ENCODE measurements around the gene USP2. TPM values are rescaled to one million over a fixed set of nuclear protein-coding genes. Genes with fewer than 3 reads are reported as not detected.

USP2 gene
- total and polyA plus RNA-seq, 4 donors = 1.7 to 6.5 (median 3.5) TPM

GRCh38 chr11:119418759-119419158 is 37.3 kb upstream of the USP2 start:
- H3K36me3 ChIP-seq (ENCODE audit: control insufficient read depth in 4 of 4, insufficient read depth in 4 of 4, low read length in 4 of 4) = no peaks in the 10 kb centered on the region
- TF ChIP-seq, protein P1, sequence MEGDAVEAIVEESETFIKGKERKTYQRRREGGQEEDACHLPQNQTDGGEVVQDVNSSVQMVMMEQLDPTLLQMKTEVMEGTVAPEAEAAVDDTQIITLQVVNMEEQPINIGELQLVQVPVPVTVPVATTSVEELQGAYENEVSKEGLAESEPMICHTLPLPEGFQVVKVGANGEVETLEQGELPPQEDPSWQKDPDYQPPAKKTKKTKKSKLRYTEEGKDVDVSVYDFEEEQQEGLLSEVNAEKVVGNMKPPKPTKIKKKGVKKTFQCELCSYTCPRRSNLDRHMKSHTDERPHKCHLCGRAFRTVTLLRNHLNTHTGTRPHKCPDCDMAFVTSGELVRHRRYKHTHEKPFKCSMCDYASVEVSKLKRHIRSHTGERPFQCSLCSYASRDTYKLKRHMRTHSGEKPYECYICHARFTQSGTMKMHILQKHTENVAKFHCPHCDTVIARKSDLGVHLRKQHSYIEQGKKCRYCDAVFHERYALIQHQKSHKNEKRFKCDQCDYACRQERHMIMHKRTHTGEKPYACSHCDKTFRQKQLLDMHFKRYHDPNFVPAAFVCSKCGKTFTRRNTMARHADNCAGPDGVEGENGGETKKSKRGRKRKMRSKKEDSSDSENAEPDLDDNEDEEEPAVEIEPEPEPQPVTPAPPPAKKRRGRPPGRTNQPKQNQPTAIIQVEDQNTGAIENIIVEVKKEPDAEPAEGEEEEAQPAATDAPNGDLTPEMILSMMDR (IDR thresholded peaks at IDR 0.05; ENCODE audit: control extremely low read depth, extremely low read depth) = no peak
- H3K9ac ChIP-seq (ENCODE audit: insufficient read depth in 1 of 2, low read length in 2 of 2) = no peak overlapping the region
- no peaks in the 10 kb centered on the region for H3K9me3 ChIP-seq (ENCODE audit: control insufficient read depth in 4 of 4, insufficient read depth in 3 of 4, low read length in 3 of 4)
- DNase-seq (no peak), ATAC-seq (ENCODE audit: insufficient read depth, low FRiP score) (no peak)
- H3K27me3 ChIP-seq (ENCODE audit: control insufficient read depth in 3 of 3, insufficient read depth in 3 of 3, low read length in 2 of 3) = peaks cover 0 to 21% (median 15%) of the 10 kb centered on the region in 3 donors
- no peak overlapping the region for H3K4me3 ChIP-seq
- H3K27ac ChIP-seq (ENCODE audit: low read depth in 1 of 2, low read length in 1 of 2) = no peak overlapping the region
- 90 to 98% methylated on average over 4 of the region's 4 CpGs for WGBS, 2 donors
- peaks cover 0 to 14% (median 3%) of the 10 kb centered on the region in 5 donors for H3K4me1 ChIP-seq (ENCODE audit: control insufficient read depth in 5 of 5, insufficient read depth in 5 of 5, low read length in 5 of 5)

DNA sequence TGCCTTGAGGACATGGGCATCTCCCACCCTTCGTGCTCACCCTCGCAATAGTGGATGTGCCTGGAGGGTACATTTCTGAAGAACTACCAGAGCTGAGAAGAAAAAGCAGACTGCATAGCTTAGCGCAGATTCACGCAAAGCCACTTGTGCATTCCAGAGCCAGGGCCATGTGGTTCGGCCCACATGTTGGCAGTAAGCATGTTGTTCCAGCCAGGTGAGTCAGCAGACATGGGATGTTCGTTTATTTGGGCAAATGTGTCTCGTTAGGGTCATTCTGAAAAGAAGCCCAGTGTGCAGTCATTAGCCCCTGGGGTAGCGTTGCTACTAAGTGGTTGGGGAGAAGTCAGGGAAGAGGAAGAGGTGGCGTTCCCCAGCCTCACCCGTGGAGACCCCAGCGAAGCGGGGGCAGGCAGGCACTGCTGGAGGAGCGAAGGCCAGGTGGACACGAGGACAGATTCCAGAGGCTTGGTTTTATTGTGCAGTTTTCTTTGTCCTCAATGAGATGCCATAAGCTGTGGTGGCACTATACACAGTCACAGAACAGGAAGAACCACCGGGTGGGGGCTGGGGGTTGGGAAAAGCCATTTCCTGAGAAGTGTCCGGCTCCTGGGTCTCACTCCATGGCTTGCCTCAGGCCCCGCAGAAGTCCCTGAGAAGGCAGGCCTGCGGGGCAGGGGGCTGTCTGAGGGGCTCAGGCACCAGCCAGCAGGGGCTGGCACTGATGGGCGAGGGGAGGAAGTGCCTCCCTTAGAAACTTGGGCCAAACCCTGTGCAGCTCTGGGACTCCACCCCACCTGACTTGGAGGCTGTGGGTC is 36.4 kb upstream of the USP2 start:
- Histone ChIP-seq H3K4me1 (ENCODE audit: control insufficient read depth in 5 of 5, insufficient read depth in 5 of 5, low read length in 5 of 5) (peaks cover 0 to 14% (median 3%) of the 10 kb centered on the region in 5 donors), H3K4me3 (no peak overlapping the region), H3K9me3 (ENCODE audit: control insufficient read depth in 4 of 4, insufficient read depth in 3 of 4, low read length in 3 of 4) (no peaks in the 10 kb centered on the region), H3K27ac (ENCODE audit: low read depth in 1 of 2, low read length in 1 of 2) (no peak overlapping the region), H3K9ac (ENCODE audit: insufficient read depth in 1 of 2, low read length in 2 of 2) (no peak overlapping the region), H3K36me3 (ENCODE audit: control insufficient read depth in 4 of 4, insufficient read depth in 4 of 4, low read length in 4 of 4) (no peaks in the 10 kb centered on the region), H3K27me3 (ENCODE audit: control insufficient read depth in 3 of 3, insufficient read depth in 3 of 3, low read length in 2 of 3) (peaks cover 0 to 18% (median 12%) of the 10 kb centered on the region in 3 donors)
- no peak for ATAC-seq (ENCODE audit: insufficient read depth, low FRiP score)
- 73 to 76% methylated on average over 19 of the region's 19 CpGs for WGBS, 2 donors
- TF ChIP-seq, protein P1 (IDR thresholded peaks at IDR 0.05; ENCODE audit: control extremely low read depth, extremely low read depth) = no peak
- no peak for DNase-seq

- Histone ChIP-seq H3K4me3 (no peak overlapping the region), H3K9ac (ENCODE audit: insufficient read depth in 1 of 2, low read length in 2 of 2) (no peak overlapping the region), H3K27ac (ENCODE audit: low read depth in 1 of 2, low read length in 1 of 2) (no peak overlapping the region), H3K9me3 (ENCODE audit: control insufficient read depth in 4 of 4, insufficient read depth in 3 of 4, low read length in 3 of 4) (no peaks in the 10 kb centered on the region), H3K27me3 (ENCODE audit: control insufficient read depth in 3 of 3, insufficient read depth in 3 of 3, low read length in 2 of 3) (peaks cover 0 to 16% (median 10%) of the 10 kb centered on the region in 3 donors), H3K4me1 (ENCODE audit: control insufficient read depth in 5 of 5, insufficient read depth in 5 of 5, low read length in 5 of 5) (peaks cover 0 to 13% (median 0%) of the 10 kb centered on the region in 5 donors), H3K36me3 (ENCODE audit: control insufficient read depth in 4 of 4, insufficient read depth in 4 of 4, low read length in 4 of 4) (no peaks in the 10 kb centered on the region)
- 90 to 91% methylated on average over 16 of the region's 16 CpGs for WGBS, 2 donors
- no peak for DNase-seq
- TF ChIP-seq, protein P1 (IDR thresholded peaks at IDR 0.05; ENCODE audit: control extremely low read depth, extremely low read depth) = no peak
- peak; percentile 15 for ATAC-seq (ENCODE audit: insufficient read depth, low FRiP score)
Observed at GRCh38 chr11:119416606-119417580, 35.4 kb upstream of the USP2 start.

Data from lung (tissue), 12 donors.